GM12891 (cell line): ENCODE measurements around the gene ERBB3.

ENCODE experiments used
- DNase-seq: peaks from one replicate; pipeline ENCODE4 v3.0.0; 2011; ENCODE audit warnings: low spot score; ENCODE audit not compliant: insufficient read length
- FAIRE-seq: peaks from 2 replicates; lab custom pipeline; 2011; peaks lifted over from hg19 to GRCh38; lab: Jason Lieb, UNC
- PAX5 ChIP-seq: IDR thresholded peaks from 2 replicates; pipeline ENCODE4 v1.6.1; 2011; ENCODE audit warnings: low read length, moderate library complexity, mild to moderate bottlenecking; ENCODE audit not compliant: insufficient read depth, severe bottlenecking
- POLR2A ChIP-seq: IDR thresholded peaks from 2 replicates; pipeline ENCODE4 v1.6.1; 2011; ENCODE audit warnings: low read depth, low read length, control low read depth
- POLR2AphosphoS5 ChIP-seq: IDR thresholded peaks from 2 replicates; pipeline ENCODE4 v1.6.1; 2011; ENCODE audit warnings: low read depth, low read length, control low read depth
- POU2F2 ChIP-seq: IDR thresholded peaks from 2 replicates; pipeline ENCODE4 v1.6.1; 2011; ENCODE audit warnings: low read depth, mild to moderate bottlenecking, control low read depth, low read length, moderate library complexity
- SPI1 ChIP-seq: IDR thresholded peaks from 2 replicates; pipeline ENCODE4 v1.6.1; 2011; ENCODE audit warnings: low read depth, low read length, control low read depth
- TAF1 ChIP-seq: IDR thresholded peaks from 2 replicates; pipeline ENCODE4 v1.6.1; 2011; ENCODE audit warnings: low read depth, low read length, control low read depth

ERBB3 gene

DNA sequence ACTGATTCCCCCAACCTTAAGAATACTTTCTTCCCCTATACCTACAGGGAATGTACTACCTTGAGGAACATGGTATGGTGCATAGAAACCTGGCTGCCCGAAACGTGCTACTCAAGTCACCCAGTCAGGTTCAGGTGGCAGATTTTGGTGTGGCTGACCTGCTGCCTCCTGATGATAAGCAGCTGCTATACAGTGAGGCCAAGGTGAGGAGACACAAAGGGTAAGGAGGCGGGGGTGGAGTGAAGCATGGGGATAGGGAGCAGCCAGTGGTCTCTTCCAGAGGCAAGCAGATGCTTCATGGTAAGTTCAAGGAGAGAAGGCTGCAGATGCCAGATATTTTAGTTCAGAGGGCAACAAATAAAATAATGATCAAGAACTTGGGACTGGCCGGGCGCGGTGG lies 17.8 kb downstream of the ERBB3 start:
- TF ChIP-seq SPI1 (no peak), POLR2AphosphoS5 (no peak), TAF1 (no peak), POU2F2 (no peak), POLR2A (no peak), PAX5 (no peak)
- no peak for FAIRE-seq
- no peak for DNase-seq

DNA sequence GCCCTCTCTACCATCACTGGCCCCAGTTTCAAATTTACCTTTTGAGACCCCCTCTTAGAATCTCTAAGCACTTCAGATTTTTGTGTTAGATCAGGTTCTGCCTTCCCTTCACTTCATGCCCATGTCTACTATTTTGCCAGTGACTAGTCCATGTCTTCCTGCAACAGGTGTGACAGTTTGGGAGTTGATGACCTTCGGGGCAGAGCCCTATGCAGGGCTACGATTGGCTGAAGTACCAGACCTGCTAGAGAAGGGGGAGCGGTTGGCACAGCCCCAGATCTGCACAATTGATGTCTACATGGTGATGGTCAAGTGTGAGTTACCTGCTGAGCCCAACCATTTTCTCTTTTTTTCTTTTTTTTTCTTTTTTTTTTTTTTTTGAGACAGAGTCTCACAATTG lies 18.6 kb downstream of the ERBB3 start:
- FAIRE-seq (no peak), DNase-seq (no peak)
- TF ChIP-seq POLR2A (no peak), POLR2AphosphoS5 (no peak), PAX5 (no peak), TAF1 (no peak), SPI1 (no peak), POU2F2 (no peak)

DNA sequence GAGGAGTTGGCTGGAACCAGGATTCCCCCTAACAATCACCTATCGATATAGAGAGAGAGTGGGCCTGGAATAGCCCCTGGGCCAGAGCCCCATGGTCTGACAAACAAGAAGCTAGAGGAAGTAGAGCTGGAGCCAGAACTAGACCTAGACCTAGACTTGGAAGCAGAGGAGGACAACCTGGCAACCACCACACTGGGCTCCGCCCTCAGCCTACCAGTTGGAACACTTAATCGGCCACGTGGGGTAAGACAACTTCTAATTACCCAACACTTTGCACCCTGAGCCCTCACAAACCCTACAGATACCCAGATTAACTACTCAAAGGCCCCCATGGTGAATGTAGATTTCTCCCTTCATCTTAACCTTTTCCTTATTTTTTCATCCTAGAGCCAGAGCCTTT lies 19.8 kb downstream of the ERBB3 start:
- FAIRE-seq (no peak), DNase-seq (no peak)
- TF ChIP-seq PAX5: no peak
- TF ChIP-seq TAF1: no peak
- TF ChIP-seq POU2F2: no peak
- no peak for TF ChIP-seq SPI1
- TF ChIP-seq POLR2A: no peak
- no peak for TF ChIP-seq POLR2AphosphoS5

DNA sequence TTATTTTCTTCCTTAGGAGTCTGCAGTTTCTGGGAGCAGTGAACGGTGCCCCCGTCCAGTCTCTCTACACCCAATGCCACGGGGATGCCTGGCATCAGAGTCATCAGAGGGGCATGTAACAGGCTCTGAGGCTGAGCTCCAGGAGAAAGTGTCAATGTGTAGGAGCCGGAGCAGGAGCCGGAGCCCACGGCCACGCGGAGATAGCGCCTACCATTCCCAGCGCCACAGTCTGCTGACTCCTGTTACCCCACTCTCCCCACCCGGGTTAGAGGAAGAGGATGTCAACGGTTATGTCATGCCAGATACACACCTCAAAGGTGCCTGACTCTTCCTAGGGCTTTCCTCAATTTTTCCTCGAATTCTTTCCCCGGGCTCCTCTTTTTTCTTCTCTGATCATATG lies 21.1 kb downstream of the ERBB3 start:
- no peak for DNase-seq
- TF ChIP-seq PAX5 (no peak), POLR2AphosphoS5 (no peak)
- no peak for FAIRE-seq

DNA sequence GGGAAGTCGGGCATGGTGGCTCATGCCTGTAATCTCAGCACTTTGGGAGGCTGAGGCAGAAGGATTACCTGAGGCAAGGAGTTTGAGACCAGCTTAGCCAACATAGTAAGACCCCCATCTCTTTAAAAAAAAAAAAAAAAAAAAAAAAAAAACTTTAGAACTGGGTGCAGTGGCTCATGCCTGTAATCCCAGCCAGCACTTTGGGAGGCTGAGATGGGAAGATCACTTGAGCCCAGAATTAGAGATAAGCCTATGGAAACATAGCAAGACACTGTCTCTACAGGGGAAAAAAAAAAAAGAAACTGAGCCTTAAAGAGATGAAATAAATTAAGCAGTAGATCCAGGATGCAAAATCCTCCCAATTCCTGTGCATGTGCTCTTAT lies 22.7 kb downstream of the ERBB3 start:
- DNase-seq (no peak), FAIRE-seq (no peak)
- TF ChIP-seq TAF1 (no peak), POLR2AphosphoS5 (no peak), SPI1 (no peak), POU2F2 (no peak), POLR2A (no peak), PAX5 (no peak)

DNA sequence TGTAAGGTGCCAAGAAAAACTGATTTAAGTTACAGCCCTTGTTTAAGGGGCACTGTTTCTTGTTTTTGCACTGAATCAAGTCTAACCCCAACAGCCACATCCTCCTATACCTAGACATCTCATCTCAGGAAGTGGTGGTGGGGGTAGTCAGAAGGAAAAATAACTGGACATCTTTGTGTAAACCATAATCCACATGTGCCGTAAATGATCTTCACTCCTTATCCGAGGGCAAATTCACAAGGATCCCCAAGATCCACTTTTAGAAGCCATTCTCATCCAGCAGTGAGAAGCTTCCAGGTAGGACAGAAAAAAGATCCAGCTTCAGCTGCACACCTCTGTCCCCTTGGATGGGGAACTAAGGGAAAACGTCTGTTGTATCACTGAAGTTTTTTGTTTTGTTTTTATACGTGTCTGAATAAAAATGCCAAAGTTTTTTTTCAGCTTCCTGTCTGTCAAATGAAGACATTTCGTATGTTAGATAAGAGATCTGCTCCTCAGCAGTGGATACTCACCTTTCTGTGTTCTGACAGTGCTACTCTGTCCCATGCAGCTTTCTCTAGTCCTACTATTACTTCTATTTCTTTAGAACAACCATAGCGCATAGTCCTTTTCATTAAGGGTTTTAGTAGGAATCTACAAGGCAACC lies 23.2 kb downstream of the ERBB3 start:
- no peak for FAIRE-seq
- TF ChIP-seq POLR2A: no peak
- no peak for DNase-seq

DNA sequence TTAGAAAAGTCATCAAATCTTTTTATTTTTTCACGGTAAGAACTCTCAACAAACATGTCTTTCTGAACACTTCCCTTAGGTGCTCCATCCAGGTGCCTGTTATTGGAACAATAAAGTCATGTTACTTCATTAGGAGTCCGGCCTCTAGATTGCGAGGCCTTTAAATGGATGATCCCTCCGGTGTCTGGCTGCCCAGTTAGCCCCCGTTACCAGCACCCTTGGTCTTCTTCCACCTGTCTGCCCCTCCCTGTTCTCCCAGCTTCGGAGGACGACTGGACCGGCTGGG lies 23.8 kb downstream of the ERBB3 start:
- TF ChIP-seq POLR2A (no peak), TAF1 (no peak), PAX5 (no peak), SPI1 (no peak), POU2F2 (no peak)
- no peak for DNase-seq
- FAIRE-seq: no peak

DNA sequence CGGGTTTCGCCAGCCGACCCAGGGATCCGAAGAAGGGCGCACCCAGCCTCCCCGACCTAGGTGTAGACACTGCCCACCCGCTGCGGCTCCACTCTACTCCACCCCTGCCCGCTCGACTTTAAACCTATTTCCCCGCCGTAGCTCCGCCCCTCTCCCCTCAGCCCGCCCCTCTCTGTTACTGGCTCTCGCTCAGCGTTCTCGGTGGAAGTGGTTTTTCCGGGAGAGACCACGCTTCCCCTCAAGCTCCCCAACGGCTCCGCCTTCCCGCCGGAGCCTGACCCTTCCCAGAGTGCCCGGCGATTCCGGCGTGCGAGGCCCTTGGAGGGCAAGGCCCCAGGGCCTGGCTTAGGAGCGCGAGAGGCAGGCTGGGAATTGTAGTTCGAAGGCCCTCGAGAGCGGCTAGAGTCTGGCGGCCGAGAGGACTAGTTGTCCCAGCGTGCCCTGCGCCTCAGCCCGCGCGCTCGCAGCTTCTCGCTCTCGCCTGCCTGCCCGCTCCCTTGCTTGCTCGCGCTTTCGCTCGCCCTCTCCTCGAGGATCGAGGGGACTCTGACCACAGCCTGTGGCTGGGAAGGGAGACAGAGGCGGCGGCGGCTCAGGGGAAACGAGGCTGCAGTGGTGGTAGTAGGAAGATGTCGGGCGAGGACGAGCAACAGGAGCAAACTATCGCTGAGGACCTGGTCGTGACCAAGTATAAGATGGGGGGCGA lies 24.3 kb downstream of the ERBB3 start, which contains the start of gene PA2G4:
Gene PA2G4 (plus strand): TSS at position 451 of the 706 bp plus-strand sequence. CDS start 179 bp downstream, at position 630.
- TF ChIP-seq TAF1 (no peak), POU2F2 (0 out of 2 replicates have a peak, but pooled peaks have one; percentile 37), POLR2A (peak; percentile 67; the same call in 1 of the 2 replicates), PAX5 (peak; percentile 3), POLR2AphosphoS5 (peak; percentile 72; the same call in 1 of the 2 replicates), SPI1 (peak; percentile 36; the same call in 1 of the 2 replicates)
- peak; percentile 97 for DNase-seq
- peak; percentile 95 for FAIRE-seq

DNA sequence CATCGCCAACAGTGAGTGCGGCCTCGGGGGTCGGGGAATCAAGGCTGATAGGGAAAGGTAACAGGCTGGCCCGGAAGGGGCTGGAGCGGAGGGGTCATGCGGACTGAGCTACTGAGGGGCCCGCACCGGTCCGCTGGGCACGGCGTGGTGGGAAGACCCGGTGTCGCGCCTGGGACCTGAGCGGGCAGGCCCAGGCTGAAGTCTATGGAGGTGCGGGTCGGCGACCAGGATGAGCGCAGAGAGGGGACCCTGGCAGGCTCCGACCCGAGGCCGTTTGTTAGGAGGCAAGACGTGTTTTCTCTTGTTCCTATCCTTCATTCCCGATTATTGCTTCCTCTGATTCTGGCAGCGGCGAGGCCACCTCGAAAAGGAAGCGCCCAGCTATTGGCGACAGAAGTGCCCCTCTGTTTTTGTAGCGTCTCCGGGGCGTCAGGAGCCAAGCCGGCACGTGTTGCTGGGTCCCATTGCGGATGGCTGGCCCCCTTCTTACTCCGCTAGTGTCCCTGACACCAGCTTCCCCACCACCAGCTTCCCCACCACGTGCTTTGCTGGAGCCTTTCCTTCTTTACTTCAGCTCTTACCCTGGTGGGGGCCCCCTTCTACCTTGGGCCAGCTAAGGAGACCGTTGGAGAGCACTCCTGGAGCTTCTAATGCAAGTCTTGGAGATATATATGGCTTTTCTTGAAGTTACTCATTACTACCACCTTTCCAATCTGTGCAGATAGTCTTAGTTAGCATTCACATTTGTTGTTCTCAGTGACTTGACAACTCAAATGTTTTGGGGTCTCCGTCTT lies 25.0 kb downstream of the ERBB3 start:
- FAIRE-seq (no peak), DNase-seq (no peak)
- TF ChIP-seq TAF1 (no peak), POU2F2 (no peak), POLR2AphosphoS5 (no peak), PAX5 (peak; percentile 76), SPI1 (no peak), POLR2A (no peak)

DNA sequence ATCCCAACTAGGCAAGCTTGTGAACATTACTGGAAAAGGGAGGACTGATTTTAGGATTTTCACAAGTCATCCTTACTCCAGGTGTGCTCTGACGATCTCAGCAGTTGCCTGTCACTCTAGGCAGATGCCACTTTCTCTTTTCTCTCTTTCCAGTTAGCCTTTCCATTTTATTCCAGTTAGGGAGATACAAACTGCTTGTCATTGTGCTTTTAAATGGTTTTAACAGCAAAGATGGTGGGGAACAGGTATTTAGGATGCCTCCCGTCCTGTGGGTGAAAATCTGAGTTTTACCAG lies 25.6 kb downstream of the ERBB3 start:
- FAIRE-seq: peak; percentile 51
- no peak for TF ChIP-seq PAX5
- TF ChIP-seq SPI1: no peak
- TF ChIP-seq POLR2AphosphoS5: no peak
- no peak for TF ChIP-seq POLR2A
- no peak for TF ChIP-seq TAF1
- no peak for TF ChIP-seq POU2F2

More for the DNA sequence above, 25.6 kb downstream of the ERBB3 start:
- no peak for DNase-seq
